GM23338 (cell line): ENCODE results near the gene SH3TC2. TPM values are rescaled to one million over a fixed set of nuclear protein-coding genes. Genes with fewer than 3 reads are reported as not detected.
A peak's percentile ranks its signal among the peaks of the same experiment; 100 is the strongest.

ENCODE experiments used
- ATAC-seq: fragments of 200-7000 bp; cut with Tn5 transposase; 3 replicates; pipeline ENCODE4 v1.9.1; 2020
- DNase-seq: peaks from one replicate; pipeline ENCODE4 v3.0.0-alpha.2; 2015; ENCODE audit warnings: low spot score
- H2AFZ ChIP-seq: fragments of 200-600 bp; sonication (generic); 2 replicates; pipeline ENCODE4 v1.8.0; 2016; ENCODE audit warnings: antibody characterized with exemption, mild to moderate bottlenecking, moderate library complexity
- H3F3A ChIP-seq: fragments of 200-600 bp; sonication (generic); replicated peaks from 2 replicates; pipeline ENCODE4 v1.8.0; 2017; ENCODE audit warnings: antibody characterized with exemption, mixed run types, low read depth
- H3K27ac ChIP-seq: fragments of 200-600 bp; sonication (generic); 2 replicates; pipeline ENCODE4 v1.6.1; 2016; ENCODE audit warnings: low read depth
- H3K27me3 ChIP-seq: fragments of 200-600 bp; sonication (generic); 2 replicates; pipeline ENCODE4 v1.8.0; 2016; ENCODE audit warnings: mild to moderate bottlenecking, mixed run types, moderate library complexity; ENCODE audit not compliant: insufficient read depth
- H3K36me3 ChIP-seq: fragments of 200-600 bp; sonication (generic); 2 replicates; pipeline ENCODE4 v1.8.0; 2016; ENCODE audit warnings: mild to moderate bottlenecking; ENCODE audit not compliant: insufficient read depth
- H3K4me1 ChIP-seq: fragments of 200-600 bp; sonication (generic); 2 replicates; pipeline ENCODE4 v1.8.0; 2016; ENCODE audit warnings: mild to moderate bottlenecking, moderate library complexity; ENCODE audit not compliant: insufficient read depth
- H3K4me2 ChIP-seq: fragments of 200-600 bp; sonication (generic); 2 replicates; pipeline ENCODE4 v1.7.1; 2017; ENCODE audit warnings: mixed run types
- H3K4me3 ChIP-seq: fragments of 200-600 bp; sonication (generic); 2 replicates; pipeline ENCODE4 v1.6.1; 2016; ENCODE audit warnings: mixed run types
- H3K79me2 ChIP-seq: fragments of 200-600 bp; sonication (generic); replicated peaks from 2 replicates; pipeline ENCODE4 v1.8.0; 2017; ENCODE audit warnings: mild to moderate bottlenecking; ENCODE audit not compliant: insufficient read depth
- H3K9me2 ChIP-seq: fragments of 200-600 bp; sonication (generic); 2 replicates; pipeline ENCODE4 v1.8.0; 2017; ENCODE audit not compliant: insufficient read depth
- H4K20me1 ChIP-seq: fragments of 200-600 bp; sonication (generic); replicated peaks from 2 replicates; pipeline ENCODE4 v1.8.0; 2017; ENCODE audit warnings: mild to moderate bottlenecking; ENCODE audit not compliant: insufficient read depth
- H3K27ac Mint-ChIP-seq: 2 replicates; pipeline ENCODE4 v1.8.0; 2020; ENCODE audit warnings: inconsistent platforms, mild to moderate bottlenecking, moderate library complexity, mixed read lengths
- H3K27me3 Mint-ChIP-seq: 3 replicates; pipeline ENCODE4 v1.8.0; 2022; ENCODE audit warnings: low read depth, mild to moderate bottlenecking, moderate library complexity, mixed read lengths, inconsistent platforms; ENCODE audit not compliant: insufficient read depth, poor library complexity
- H3K36me3 Mint-ChIP-seq: 3 replicates; pipeline ENCODE4 v1.8.0; 2021; ENCODE audit warnings: low read depth, mild to moderate bottlenecking, inconsistent platforms, moderate library complexity, mixed read lengths
- H3K4me1 Mint-ChIP-seq: 3 replicates; pipeline ENCODE4 v1.8.0; 2020; ENCODE audit warnings: mild to moderate bottlenecking, inconsistent platforms, mixed read lengths
- H3K4me3 Mint-ChIP-seq: 3 replicates; pipeline ENCODE4 v1.8.0; 2021; ENCODE audit warnings: moderate library complexity, mild to moderate bottlenecking, inconsistent platforms, mixed read lengths
- H3K9me3 Mint-ChIP-seq: 3 replicates; pipeline ENCODE4 v1.8.0; 2020; ENCODE audit warnings: moderate library complexity, mild to moderate bottlenecking, inconsistent platforms, mixed read lengths
- CTCF ChIP-seq, 2 experiments: fragments of 200-600 bp in 1 of 2; sonication (generic) in 1 of 2; conservative IDR thresholded peaks; 2 replicates each; pipeline versions ENCODE4 v1.5.1 to v1.6.1; 2016 to 2017; ENCODE audit warnings: antibody characterized with exemption in 2 of 2, low read depth in 2 of 2, mild to moderate bottlenecking in 2 of 2, moderate library complexity in 1 of 2
- ETS1 ChIP-seq: IDR thresholded peaks from 2 replicates; pipeline ENCODE4 v1.6.1; 2016; ENCODE audit warnings: antibody characterized with exemption
- EZH2 ChIP-seq: fragments of 200-600 bp; sonication (generic); IDR thresholded peaks from one replicate; pipeline ENCODE4 v1.8.0; 2017; ENCODE audit warnings: antibody characterized with exemption, mild to moderate bottlenecking, low read depth; ENCODE audit not compliant: unreplicated experiment
- POLR2AphosphoS5 ChIP-seq: IDR thresholded peaks from 2 replicates; pipeline ENCODE4 v1.6.1; 2016; ENCODE audit warnings: antibody characterized with exemption, low read depth
- REST ChIP-seq: IDR thresholded peaks from one replicate; pipeline ENCODE4 v1.6.1; 2018; ENCODE audit warnings: antibody characterized with exemption; ENCODE audit not compliant: unreplicated experiment
- STAT1 ChIP-seq: IDR thresholded peaks from one replicate; pipeline ENCODE4 v1.6.1; 2016; ENCODE audit warnings: antibody characterized with exemption; ENCODE audit not compliant: unreplicated experiment
- ZNF114 ChIP-seq: fragments of 250-450 bp; sonication (Bioruptor Pico); IDR thresholded peaks from 2 replicates; pipeline ENCODE4 v1.5.0; 2020; ENCODE audit warnings: mild to moderate bottlenecking, moderate library complexity
- polyA plus RNA-seq: library from polyadenylated mRNA; unstranded; fragments of >200 nt; fragmentation: Nextera tagmentation; extraction: Ambion mirVana; gene quantifications from 2 replicates; pipeline ENCODE4 v1.2.1, GENCODE V29; 2016
- total RNA-seq: library from RNA; depleted of rRNA; stranded (reverse); fragments of >200 nt; shearing (Covaris generic); gene quantifications from 2 replicates; pipeline ENCODE4 v1.2.3, GENCODE V29; 2014

SH3TC2 gene
- total and polyA plus RNA-seq, 2 experiments from 2014 or later, result 0.10 to 0.17 TPM

GRCh38 chr5:149002761-149003689 is 59.8 kb downstream of the SH3TC2 start:
- Histone ChIP-seq H3K9me2 (no peaks in the 10 kb centered on the region), H3K4me3 (no peak overlapping the region), H3F3A (no peaks in the 10 kb centered on the region), H3K27ac (no peak overlapping the region), H3K27me3 (no peaks in the 10 kb centered on the region), H3K36me3 (no peaks in the 10 kb centered on the region), H2AFZ (no peak overlapping the region), H4K20me1 (no peaks in the 10 kb centered on the region), H3K79me2 (no peaks in the 10 kb centered on the region), H3K4me2 (no peak overlapping the region), H3K4me1 (no peaks in the 10 kb centered on the region)
- TF ChIP-seq CTCF (conservative IDR thresholded peaks at IDR 0.05; ENCODE audit: low read depth in 2 of 2) (peak; percentile 12 to 41; a peak in 1 of 4 replicates), EZH2 (no peak), POLR2AphosphoS5 (no peak)
- DNase-seq (no peak), ATAC-seq (no peak)
- Mint-ChIP-seq H3K27me3 (no peaks in the 10 kb centered on the region), H3K9me3 (no peaks in the 10 kb centered on the region), H3K4me1 (peaks cover 5% of the 10 kb centered on the region; the same call in 2 of the 3 replicates), H3K36me3 (no peaks in the 10 kb centered on the region), H3K27ac (no peak overlapping the region), H3K4me3 (no peak overlapping the region)

DNA sequence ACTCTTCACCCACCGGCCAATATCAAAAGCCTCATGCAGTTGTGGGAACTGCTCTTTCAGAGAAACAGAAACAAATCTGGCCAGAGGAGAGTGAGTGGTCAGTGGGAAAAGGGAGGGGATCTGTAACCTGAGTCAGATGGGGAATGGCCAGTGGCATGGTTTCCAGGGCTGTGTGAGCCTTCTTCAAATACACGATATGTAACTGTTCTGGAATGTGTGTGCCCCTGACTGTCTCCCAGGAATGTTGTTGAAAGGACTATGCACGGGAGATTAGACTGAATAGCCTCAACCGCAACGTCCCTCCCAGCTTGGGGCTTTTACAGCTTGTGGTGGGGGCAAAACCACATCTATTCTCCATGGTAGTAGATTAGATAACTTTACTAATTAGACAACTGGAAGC is 60.8 kb downstream of the SH3TC2 start:
- no peak overlapping the region for H3K4me3 Mint-ChIP-seq
- DNase-seq, result peak; percentile 59
- peaks cover 5% of the 10 kb centered on the region; the same call in 2 of the 3 replicates for H3K4me1 Mint-ChIP-seq
- Histone ChIP-seq H3K27me3 (no peaks in the 10 kb centered on the region), H3K4me1 (no peaks in the 10 kb centered on the region), H3F3A (no peaks in the 10 kb centered on the region), H3K4me3 (no peak overlapping the region), H3K36me3 (no peaks in the 10 kb centered on the region), H4K20me1 (no peaks in the 10 kb centered on the region), H3K79me2 (no peaks in the 10 kb centered on the region), H3K27ac (no peak overlapping the region), H3K4me2 (no peak overlapping the region), H2AFZ (no peak overlapping the region), H3K9me2 (no peaks in the 10 kb centered on the region)
- H3K9me3 Mint-ChIP-seq, result no peaks in the 10 kb centered on the region
- peak; percentile 70 for ATAC-seq
- H3K27ac Mint-ChIP-seq, result no peak overlapping the region
- H3K27me3 Mint-ChIP-seq, result no peaks in the 10 kb centered on the region
- no peaks in the 10 kb centered on the region for H3K36me3 Mint-ChIP-seq
- TF ChIP-seq REST (no peak), STAT1 (no peak), EZH2 (no peak), ZNF114 (CRISPR knock-in tag) (no peak), ETS1 (no peak)
